ENCODE results near the gene CFAP77.

GRCh38 chr9:132586830-132587591 lies 177.0 kb downstream of the CFAP77 start:
- TF ChIP-seq CTCF (IDR thresholded peaks at IDR 0.05; ENCODE audit: insufficient read depth, low read length, poor library complexity, severe bottlenecking) (no peak), EZH2phosphoT487 (conservative IDR thresholded peaks at IDR 0.05; ENCODE audit: low read length) (no peak)

Data from SU-DHL-6 (cell line).